Activated CD4-positive, alpha-beta T cell treated with anti-CD3 and anti-CD28 coated beads, Interleukin-2, amount 10 ng/mL, durations not matched to agents 24 days and 14 days (primary cell): ENCODE data around the gene RPE65. TPM values are rescaled to one million over a fixed set of nuclear protein-coding genes. Genes with fewer than 3 reads are reported as not detected.

Experiments used
- total RNA-seq: library from RNA; stranded (reverse); gene quantifications from 2 replicates; pipeline ENCODE4 v1.2.3, GENCODE V29; 2022

The RPE65 gene
- total RNA-seq, 1 donor from 2014 or later, result not detected

Other genes with a start within 250 kb of the RPE65 start
- 0.19 TPM in 1 of 2 replicates, not detected in the other for gene WLS, start 217.4 kb downstream of the RPE65 start, total RNA-seq
- 10.8 and 13.3 TPM in 2 replicates for gene DEPDC1, start 47.1 kb upstream of the RPE65 start, total RNA-seq